Activated T-helper 17 cell treated with anti-CD3 and anti-CD28 coated beads, Interleukin-2, amount 50 U/mL, for 72 hours (primary cell): ENCODE data around the gene RXRA. TPM values are rescaled to one million over a fixed set of nuclear protein-coding genes. Genes with fewer than 3 reads are reported as not detected.

Experiments
- ATAC-seq: fragments of 150-1000 bp; cut with Tn5 transposase; replicated peaks from 2 replicates; pipeline ENCODE4 v1.10.0; 2021; ENCODE audit warnings: mild to moderate bottlenecking, moderate library complexity
- H3K27ac Mint-ChIP-seq: one replicate; pipeline ENCODE4 v1.8.0; 2022; ENCODE audit warnings: mixed read lengths
- H3K27me3 Mint-ChIP-seq: one replicate; pipeline ENCODE4 v1.8.0; 2022; ENCODE audit warnings: mixed read lengths
- H3K36me3 Mint-ChIP-seq: one replicate; pipeline ENCODE4 v1.8.0; 2022; ENCODE audit warnings: low read depth, mild to moderate bottlenecking, mixed read lengths
- H3K4me1 Mint-ChIP-seq: one replicate; pipeline ENCODE4 v1.8.0; 2022; ENCODE audit warnings: mixed read lengths
- H3K4me3 Mint-ChIP-seq: one replicate; pipeline ENCODE4 v1.8.0; 2022; ENCODE audit warnings: mild to moderate bottlenecking, mixed read lengths
- H3K9me3 Mint-ChIP-seq: one replicate; pipeline ENCODE4 v1.8.0; 2022; ENCODE audit warnings: mixed read lengths
- total RNA-seq, 2 donors: library from RNA; stranded (reverse); gene quantifications; one replicate each; pipeline ENCODE4 v1.2.3, GENCODE V29; 2022

The RXRA gene
- total RNA-seq, 2 donors from 2014 or later = 4.2 to 41.6 TPM

DNA sequence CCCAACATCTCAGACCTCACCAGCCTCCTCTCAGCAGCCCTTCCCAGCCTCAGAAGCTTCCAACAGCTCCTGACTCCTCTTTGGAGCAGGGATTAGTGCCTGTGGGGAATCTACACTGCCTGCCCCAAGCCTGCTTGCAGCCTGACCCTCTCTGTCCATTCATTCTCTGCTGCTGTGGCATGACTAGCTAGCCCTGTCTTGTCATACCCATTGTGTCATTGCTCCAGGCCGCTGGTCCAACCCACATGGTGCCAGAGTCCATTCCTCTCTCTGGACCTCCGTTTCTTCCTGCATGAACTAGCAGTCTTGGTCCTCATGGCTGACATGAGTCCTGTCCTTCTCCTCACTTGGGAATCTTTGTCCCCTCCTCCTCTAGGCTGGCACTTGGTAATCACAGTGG, 12.8 kb upstream of the RXRA start:
- no peak overlapping the region for H3K27ac Mint-ChIP-seq
- H3K27me3 Mint-ChIP-seq = peaks cover 7% of the 10 kb centered on the region
- no peaks in the 10 kb centered on the region for H3K9me3 Mint-ChIP-seq
- H3K36me3 Mint-ChIP-seq = no peaks in the 10 kb centered on the region
- ATAC-seq = no peak
- H3K4me1 Mint-ChIP-seq = no peaks in the 10 kb centered on the region
- H3K4me3 Mint-ChIP-seq = no peak overlapping the region

DNA sequence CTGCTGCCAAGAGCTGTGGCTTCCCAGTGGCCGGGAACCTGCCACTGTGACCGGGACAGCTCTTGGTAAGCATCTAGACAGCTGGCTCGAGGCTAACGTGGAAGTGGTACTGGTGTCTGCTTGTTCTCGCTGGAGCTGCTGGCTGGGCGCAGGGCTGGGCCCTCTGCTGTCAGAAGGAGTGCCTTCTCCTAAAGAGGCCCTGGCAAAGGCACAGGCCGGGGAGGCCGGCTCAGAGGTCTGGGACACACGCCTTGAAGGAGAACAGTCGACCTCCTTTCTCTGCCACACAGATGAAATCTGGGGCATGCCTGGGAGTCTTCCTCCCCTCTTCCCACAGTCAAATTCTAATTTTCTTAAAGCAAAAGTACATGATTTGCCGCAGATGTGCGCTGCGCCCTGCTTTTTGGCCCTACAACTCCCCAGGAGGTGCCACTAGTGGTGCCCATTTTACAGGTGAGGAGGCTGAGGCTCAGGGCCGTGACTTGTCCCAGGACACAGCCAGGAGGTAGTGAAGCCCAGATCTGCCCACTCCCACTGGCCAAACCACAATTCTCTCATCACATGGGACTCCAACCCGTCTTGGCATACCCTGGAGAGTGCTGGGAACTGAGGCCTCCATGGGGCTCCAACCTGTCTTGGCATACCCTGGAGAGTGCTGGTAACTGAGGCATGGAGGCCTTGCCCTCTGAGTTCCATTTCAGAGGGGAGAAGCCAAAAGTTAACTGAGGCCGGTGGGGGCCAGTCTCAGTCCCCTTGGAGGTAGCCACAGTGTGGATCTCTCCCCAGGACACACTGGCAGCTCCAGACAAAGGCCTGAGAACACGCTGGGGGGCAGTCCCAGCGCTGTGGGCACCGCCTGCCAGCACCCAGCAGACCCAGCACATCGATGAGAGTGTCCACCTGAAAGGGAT, 12.0 kb upstream of the RXRA start:
- no peaks in the 10 kb centered on the region for H3K9me3 Mint-ChIP-seq
- H3K36me3 Mint-ChIP-seq = no peaks in the 10 kb centered on the region
- H3K27me3 Mint-ChIP-seq = peaks cover 7% of the 10 kb centered on the region
- ATAC-seq = no peak
- H3K4me3 Mint-ChIP-seq = no peak overlapping the region
- H3K27ac Mint-ChIP-seq = no peak overlapping the region
- no peaks in the 10 kb centered on the region for H3K4me1 Mint-ChIP-seq

DNA sequence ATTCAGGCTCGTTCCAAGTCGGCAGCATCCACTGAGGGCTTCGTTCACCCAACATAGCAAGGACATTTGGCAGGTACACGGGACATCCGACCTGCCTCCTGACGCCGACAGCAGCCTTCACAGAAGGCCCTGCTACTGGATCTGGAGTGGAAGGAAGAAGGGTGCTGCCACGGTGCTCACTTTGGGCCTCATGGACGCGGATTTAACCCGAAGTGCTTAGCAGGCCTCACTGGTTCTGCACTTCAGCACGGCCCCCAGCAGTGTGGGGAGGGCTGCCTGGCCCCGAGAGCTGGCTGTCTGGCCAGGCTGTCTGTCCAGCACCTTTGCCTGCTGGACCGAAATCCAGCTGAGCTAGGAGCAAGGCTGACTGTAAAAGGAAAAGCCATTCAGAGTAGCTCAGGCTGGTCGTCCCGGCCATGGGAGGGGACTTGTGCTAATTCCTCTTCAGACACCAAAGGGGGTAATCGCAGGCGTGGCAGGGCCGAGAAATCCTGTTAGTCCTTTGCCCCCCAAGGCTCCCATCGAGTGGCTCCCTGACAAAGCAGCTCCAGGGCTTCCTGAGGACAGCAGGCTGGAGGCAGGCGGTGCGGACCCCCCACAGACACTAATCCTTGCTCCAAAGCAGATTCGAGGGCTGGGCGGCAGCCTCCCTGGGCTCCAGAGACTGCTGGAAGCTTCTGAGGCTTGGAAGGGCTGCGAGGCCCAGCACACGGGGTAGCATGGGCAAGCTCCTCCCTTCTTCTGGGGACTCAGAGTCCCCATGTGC, 11.1 kb upstream of the RXRA start:
- H3K4me3 Mint-ChIP-seq = no peak overlapping the region
- no peaks in the 10 kb centered on the region for H3K4me1 Mint-ChIP-seq
- H3K27me3 Mint-ChIP-seq = peaks cover 7% of the 10 kb centered on the region
- H3K36me3 Mint-ChIP-seq = no peaks in the 10 kb centered on the region
- ATAC-seq = no peak
- H3K27ac Mint-ChIP-seq = no peak overlapping the region
- no peaks in the 10 kb centered on the region for H3K9me3 Mint-ChIP-seq

DNA sequence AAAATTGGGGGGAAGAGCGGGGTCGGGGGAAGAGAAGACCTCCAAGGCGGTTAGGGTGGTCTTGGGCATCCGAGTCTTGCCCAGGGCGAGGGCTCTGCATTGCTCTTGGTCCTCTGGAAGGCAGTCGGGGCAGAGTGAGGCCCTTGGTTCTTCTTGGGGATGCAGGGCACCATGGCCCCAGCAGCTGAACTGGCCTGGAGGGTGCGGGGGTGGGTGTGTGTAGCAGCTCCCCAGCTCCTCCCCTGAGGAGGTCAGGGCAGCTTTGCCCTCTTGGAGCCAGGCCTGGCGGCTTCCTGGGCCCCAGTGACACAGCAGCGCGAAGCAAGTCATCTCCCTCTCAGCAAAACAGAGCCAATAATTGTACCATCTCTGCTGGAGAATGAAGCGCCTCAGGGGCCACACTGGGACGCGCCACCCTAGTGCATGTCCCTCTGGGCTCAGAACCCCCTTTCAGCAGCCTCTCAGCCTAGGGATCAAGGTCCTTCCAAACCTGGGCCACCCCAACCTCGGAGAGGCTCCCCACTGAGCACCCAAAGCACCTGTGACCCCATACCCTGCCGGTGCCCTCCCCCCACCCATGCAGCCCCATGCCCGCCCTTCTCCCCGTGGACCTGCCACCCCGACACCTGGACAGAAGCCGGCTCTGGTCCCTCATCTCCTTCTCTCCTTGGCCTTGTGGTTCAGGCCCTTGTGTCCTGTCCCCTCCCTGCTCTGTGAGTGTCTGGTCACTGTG, 10.4 kb upstream of the RXRA start:
- Mint-ChIP-seq H3K4me3 (no peak overlapping the region), H3K27me3 (peaks cover 7% of the 10 kb centered on the region), H3K27ac (no peak overlapping the region), H3K9me3 (no peaks in the 10 kb centered on the region), H3K4me1 (no peaks in the 10 kb centered on the region), H3K36me3 (no peaks in the 10 kb centered on the region)
- no peak for ATAC-seq

DNA sequence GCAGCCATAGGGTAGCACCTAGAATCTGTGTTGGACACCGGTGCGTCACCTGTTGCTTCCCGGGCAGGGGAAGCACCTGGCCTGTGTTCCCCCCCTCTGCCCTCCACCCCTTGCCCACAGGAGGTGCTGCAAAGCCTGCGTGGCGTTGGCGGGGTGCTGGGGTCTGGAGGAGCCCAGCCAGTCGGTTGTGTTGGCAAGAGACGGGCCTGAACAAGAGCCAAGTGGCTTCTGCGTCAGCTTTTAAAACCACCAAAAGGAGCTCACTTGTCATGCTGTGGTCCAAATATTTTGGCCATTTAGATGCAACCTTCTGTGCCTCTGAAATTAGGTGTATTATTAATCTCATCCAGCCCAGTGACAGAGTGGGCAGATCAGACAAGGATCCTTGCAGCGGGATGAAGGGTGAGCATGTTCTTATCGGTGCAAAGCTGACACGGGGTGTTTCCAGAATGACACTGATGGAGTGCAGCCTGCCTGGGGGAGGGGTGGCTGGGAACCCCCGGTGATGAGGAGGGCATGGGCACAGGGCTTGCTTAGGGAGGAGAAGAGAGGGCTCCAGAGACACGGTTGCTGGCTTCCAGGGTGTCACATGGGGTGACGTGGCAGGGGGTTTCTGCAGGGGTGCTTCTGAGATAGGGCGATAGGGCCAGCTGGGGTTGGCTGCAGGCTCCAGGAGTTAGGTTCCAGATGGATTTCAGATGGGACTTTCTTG, 9.7 kb upstream of the RXRA start:
- Mint-ChIP-seq H3K27me3 (peaks cover 7% of the 10 kb centered on the region), H3K36me3 (no peaks in the 10 kb centered on the region), H3K27ac (no peak overlapping the region), H3K4me3 (no peak overlapping the region), H3K9me3 (no peaks in the 10 kb centered on the region), H3K4me1 (no peaks in the 10 kb centered on the region)
- no peak for ATAC-seq

DNA sequence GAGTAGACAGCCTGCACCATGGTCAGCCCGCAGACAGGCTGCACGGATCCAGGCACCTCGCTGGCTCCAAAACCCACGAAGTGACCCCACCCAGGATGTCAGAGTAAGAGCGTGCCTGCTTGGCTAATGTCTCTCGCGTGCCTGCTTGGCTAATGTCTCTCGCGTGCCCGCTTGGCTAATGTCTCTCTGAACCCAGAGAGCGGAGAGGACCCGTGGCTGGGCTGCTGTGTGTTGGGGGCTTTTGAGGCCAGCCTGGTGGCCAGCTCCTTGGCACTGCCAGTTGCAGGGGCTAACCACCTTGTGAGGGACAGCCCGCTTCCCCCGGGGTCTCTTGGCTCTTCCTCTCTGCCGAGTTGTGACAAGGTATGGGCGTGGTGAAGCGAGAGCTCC, 8.9 kb upstream of the RXRA start:
- ATAC-seq = no peak
- H3K4me3 Mint-ChIP-seq = no peak overlapping the region
- H3K27ac Mint-ChIP-seq = no peak overlapping the region
- H3K27me3 Mint-ChIP-seq = peaks cover 4% of the 10 kb centered on the region
- H3K9me3 Mint-ChIP-seq = no peaks in the 10 kb centered on the region
- H3K4me1 Mint-ChIP-seq = no peaks in the 10 kb centered on the region
- H3K36me3 Mint-ChIP-seq = no peaks in the 10 kb centered on the region

DNA sequence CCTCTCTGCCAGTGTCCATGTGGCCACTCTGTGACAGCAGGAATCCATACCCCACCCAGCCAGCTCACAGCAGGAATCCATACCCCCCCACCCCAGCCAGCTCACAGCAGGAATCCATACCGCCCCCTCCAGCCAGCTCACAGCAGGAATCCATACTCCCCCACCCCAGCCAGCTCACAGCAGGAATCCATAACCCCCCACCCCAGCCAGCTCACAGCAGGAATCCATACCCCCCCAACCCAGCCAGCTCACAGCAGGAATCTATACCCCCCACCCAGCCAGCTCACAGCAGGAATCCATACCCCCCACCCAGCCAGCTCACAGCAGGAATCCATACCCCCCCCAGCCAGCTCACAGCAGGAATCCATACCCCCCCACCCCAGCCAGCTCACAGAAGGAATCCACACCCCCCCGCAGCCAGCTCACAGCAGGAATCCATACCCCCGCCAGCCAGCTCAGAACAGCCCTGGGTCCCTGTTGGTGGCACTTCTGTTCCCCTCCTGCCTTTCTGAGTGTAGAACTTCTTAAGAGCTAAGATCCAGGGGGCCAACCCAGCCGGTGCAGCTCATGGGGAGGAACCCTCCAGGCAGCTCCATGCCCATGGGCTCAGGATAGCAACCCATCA, 8.4 kb upstream of the RXRA start:
- Mint-ChIP-seq H3K9me3 (no peaks in the 10 kb centered on the region), H3K4me1 (no peaks in the 10 kb centered on the region), H3K27ac (no peak overlapping the region), H3K4me3 (no peak overlapping the region), H3K27me3 (peaks cover 4% of the 10 kb centered on the region), H3K36me3 (no peaks in the 10 kb centered on the region)
- no peak for ATAC-seq

DNA sequence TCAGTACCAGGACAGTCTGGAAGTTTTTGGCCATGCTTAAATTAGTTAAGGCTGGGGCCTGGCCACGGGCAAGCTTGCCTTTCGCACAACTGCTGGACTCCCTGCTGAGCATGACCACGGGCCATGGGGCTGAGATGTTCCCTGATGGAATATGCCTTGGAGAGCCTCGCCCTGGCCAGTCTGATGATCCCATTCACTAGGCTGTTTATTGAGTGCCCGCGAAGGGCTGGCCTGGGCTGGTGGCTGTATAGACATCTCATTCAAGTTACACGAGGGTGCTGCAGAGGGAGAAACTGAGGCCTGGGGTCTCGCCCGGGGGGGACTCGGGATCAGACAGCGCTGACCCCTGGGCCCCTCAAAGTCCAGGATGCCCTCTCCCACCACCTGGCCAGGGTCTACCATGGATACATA, 7.8 kb upstream of the RXRA start:
- H3K36me3 Mint-ChIP-seq = no peaks in the 10 kb centered on the region
- no peaks in the 10 kb centered on the region for H3K4me1 Mint-ChIP-seq
- H3K9me3 Mint-ChIP-seq = no peaks in the 10 kb centered on the region
- peak overlapping the region; percentile 41 for H3K27ac Mint-ChIP-seq
- H3K27me3 Mint-ChIP-seq = peaks cover 3% of the 10 kb centered on the region
- no peak for ATAC-seq
- no peak overlapping the region for H3K4me3 Mint-ChIP-seq

DNA sequence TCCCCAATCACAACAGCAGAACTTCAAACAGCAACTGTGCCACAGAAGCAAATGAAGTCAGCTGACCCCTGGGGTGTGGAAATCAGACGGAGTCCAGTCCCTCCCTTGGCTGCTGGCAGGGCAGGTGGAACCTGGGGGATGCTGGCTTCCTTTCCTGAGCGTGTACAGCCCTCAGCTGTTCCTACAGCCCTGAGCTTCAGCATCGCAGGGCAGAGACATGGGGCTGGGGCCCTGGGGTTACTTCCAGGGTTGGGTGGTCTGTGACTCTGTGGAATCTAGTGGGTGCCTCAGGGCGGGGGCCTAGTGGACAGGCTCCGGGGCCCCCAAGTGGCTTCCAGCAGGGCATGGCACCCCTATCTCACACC, 7.3 kb upstream of the RXRA start:
- Mint-ChIP-seq H3K27me3 (no peaks in the 10 kb centered on the region), H3K27ac (peak overlapping the region; percentile 41), H3K36me3 (no peaks in the 10 kb centered on the region), H3K9me3 (no peaks in the 10 kb centered on the region), H3K4me3 (no peak overlapping the region), H3K4me1 (no peaks in the 10 kb centered on the region)
- no peak for ATAC-seq

DNA sequence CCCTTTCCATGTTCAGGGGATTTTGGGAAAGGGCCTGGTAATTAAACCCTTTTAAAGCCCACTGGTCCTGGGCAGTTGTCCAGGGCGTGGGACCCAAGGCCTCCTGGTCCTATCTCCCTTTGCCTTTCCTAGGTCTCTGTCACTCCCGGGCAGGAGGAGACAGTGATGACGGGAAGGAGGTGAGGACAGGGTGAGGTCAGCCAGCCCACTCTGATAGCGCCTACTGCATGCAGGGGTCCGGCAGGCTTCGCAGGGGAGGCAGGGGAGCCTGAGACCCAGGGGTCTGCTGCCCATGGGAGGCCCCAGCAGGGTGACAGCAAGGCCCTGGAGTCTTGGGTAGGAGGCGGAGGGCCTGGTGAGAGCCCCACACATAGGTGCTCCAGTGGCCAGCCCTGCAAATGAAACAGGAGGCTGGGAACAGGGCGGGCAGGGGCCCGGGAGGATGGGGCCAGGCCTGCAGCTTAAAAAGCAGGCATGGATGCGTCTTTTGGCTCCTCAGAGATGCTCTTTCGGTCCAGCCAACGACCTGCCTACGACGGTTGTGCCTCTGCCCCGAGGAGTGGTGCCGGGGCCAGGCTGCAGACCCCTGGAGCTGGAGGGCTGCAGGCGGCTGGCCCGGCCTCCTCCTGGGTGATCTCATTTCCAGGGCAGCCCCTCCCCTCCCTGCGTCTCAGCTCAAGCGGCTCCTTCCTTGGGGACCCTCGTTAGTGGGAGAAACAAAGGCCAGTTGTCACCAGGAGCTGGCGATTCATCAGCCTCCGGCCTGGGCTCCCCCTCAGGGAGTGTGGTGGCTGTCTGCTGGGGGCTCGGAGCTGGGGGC, 6.7 kb upstream of the RXRA start:
- no peak overlapping the region for H3K27ac Mint-ChIP-seq
- no peak overlapping the region for H3K4me3 Mint-ChIP-seq
- H3K27me3 Mint-ChIP-seq = peaks cover 2% of the 10 kb centered on the region
- peaks cover 6% of the 10 kb centered on the region for H3K4me1 Mint-ChIP-seq
- no peak for ATAC-seq
- no peaks in the 10 kb centered on the region for H3K9me3 Mint-ChIP-seq
- H3K36me3 Mint-ChIP-seq = no peaks in the 10 kb centered on the region

DNA sequence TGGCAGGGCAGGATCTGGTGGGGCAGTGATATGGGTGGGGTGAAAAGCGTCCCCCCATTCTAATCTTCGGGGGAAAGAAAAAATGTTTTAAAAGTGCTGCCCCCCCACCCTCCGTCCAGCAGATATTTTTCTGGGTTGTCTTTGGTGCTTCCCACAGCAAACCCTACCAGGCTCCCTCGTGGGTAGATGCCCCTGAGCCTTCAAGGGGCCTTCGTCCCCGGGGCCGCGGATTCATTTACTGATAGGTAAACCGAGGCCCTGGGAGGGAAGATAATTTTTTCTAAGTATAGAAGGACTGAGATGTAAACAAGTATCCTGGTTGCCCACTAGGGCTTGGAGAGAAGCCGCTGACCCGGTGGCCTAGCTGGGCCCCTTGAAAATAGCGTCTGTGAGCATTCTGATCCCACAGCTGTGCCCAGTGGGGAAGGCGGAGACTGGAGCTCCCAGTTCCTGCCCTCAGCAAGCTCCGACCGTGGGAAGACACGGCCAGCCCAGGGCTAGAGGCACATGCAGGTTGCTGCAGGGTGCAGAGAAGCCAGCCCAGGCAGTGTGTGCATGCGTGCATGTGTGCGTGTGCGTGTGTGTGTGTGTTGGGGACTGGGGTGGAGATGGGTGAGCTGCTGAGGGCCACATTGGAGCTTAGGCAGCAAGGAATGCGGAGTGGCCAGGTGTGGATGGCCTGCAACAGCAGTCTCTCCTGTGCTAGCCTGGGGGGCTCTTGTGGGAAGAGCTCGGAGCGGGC, 6.0 kb upstream of the RXRA start:
- ATAC-seq = no peak
- Mint-ChIP-seq H3K4me3 (no peak overlapping the region), H3K9me3 (no peaks in the 10 kb centered on the region)

DNA sequence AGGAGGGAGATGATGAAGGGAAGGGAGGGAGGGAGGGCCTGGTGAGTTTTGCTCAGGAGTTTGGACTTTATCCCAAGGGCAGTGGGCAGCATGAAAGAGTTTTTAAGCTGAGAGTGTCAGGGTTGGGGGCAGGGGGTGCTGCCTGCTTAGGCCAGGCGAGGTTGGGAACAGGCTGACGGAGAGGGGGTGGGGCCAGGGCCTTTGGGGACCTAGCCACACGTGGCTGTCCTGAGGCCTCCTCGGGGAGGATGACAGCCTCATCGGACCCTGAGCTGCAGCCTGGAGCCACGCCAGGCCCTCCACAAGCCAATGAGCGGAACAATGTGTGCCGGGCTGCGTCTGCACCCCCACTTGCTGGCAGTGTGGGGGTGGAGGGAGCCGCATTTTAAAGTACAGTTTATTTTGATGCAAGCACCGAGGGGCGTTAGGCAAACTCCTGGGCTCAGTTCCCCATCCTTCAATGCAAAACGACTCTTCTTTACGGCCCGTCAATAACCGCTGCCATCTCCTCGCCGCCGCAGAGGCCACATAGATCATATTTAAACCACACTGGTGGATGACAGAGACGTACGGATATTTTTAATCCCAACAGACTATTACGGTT, 5.3 kb upstream of the RXRA start:
- peaks cover 8% of the 10 kb centered on the region for H3K4me1 Mint-ChIP-seq
- no peak overlapping the region for H3K4me3 Mint-ChIP-seq
- no peaks in the 10 kb centered on the region for H3K36me3 Mint-ChIP-seq
- no peak overlapping the region for H3K27ac Mint-ChIP-seq
- no peak for ATAC-seq
- H3K27me3 Mint-ChIP-seq = peaks cover 4% of the 10 kb centered on the region
- H3K9me3 Mint-ChIP-seq = no peaks in the 10 kb centered on the region

More for the DNA sequence above, 6.0 kb upstream of the RXRA start:
- H3K4me1 Mint-ChIP-seq = peaks cover 8% of the 10 kb centered on the region
- peaks cover 4% of the 10 kb centered on the region for H3K27me3 Mint-ChIP-seq
- no peak overlapping the region for H3K27ac Mint-ChIP-seq
- H3K36me3 Mint-ChIP-seq = no peaks in the 10 kb centered on the region
